GM13976 (cell line): ENCODE measurements around the gene RPL21.
"Not testable (repeated sequence)": the region's sequence is repeated elsewhere in the genome, so short reads cannot be mapped to it uniquely, and the experiment has no call there.

Experiments
- DNase-seq: peaks from one replicate; pipeline ENCODE4 v3.0.0; 2012; ENCODE audit warnings: low spot score
- in situ Hi-C: fragments of 300-500 bp; cut with MboI; formaldehyde crosslinking; loops from one replicate; pipeline ENCODE4 v1.12.0; 2022; ENCODE audit warnings: low sequenced_read_pairs, mixed read lengths, inconsistent platforms; ENCODE audit not compliant: unreplicated experiment
- TF ChIP-seq, protein P1 (sequence below): IDR thresholded peaks from 2 replicates; pipeline ENCODE4 v1.5.1; 2012; ENCODE audit warnings: borderline replicate concordance, mild to moderate bottlenecking; ENCODE audit not compliant: insufficient read depth; ENCODE audit errors: extremely low read depth, missing control alignments, control extremely low read depth

The RPL21 gene

DNA sequence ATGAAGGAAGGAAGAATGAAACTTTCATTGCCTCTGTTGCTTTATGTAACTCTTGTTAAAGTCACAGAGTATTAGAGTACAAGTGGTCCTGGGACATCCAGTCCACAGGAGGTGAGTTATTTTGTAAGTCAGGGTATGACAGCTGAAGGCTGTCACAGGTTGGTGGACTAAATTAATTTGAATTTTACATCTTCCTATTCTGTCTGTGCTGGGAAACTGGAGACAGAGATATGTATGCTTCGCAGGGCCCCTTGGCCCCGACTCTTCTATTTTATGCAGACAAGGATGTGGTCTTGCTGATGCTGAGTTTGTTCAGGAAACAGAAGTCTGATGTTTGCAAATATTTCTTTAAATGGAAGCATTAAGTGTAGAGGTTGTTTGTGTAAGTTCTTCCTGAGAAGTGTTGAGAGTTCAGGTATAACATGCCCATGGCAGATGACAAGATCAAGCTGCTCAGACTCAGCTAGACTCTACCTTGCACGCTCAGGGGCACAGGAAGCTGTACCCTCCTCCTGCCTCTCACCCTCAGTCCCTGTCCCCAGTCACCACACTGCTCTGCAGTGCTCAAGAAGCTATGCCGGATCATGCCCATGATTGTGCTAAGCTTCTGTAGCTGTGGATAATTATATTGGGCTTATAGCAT lies 42.6 kb downstream of the RPL21 start:
- in situ Hi-C loops = no loop called here
- TF ChIP-seq, protein P1, sequence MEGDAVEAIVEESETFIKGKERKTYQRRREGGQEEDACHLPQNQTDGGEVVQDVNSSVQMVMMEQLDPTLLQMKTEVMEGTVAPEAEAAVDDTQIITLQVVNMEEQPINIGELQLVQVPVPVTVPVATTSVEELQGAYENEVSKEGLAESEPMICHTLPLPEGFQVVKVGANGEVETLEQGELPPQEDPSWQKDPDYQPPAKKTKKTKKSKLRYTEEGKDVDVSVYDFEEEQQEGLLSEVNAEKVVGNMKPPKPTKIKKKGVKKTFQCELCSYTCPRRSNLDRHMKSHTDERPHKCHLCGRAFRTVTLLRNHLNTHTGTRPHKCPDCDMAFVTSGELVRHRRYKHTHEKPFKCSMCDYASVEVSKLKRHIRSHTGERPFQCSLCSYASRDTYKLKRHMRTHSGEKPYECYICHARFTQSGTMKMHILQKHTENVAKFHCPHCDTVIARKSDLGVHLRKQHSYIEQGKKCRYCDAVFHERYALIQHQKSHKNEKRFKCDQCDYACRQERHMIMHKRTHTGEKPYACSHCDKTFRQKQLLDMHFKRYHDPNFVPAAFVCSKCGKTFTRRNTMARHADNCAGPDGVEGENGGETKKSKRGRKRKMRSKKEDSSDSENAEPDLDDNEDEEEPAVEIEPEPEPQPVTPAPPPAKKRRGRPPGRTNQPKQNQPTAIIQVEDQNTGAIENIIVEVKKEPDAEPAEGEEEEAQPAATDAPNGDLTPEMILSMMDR = no peak
- DNase-seq = no peak

DNA sequence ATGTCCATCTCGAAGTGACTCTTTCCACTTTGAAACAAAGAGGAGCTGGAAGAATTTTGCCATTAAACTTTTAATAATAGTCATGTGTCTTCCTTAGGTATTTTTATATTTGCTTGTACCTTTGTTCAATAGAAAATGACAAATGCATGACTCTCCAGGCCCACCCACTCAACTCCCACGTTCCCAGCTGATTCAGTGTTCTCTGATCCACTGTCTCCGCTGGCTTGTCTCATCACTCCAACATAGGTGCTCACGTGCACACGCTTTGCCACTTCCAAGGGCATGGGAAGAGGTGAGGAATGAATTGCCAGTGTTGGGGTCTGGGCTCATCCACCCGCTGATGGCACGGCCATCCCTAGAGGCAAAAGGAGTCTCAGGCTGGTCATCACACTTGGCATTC lies 43.7 kb downstream of the RPL21 start:
- DNase-seq = no peak
- in situ Hi-C loops = no loop called here
- TF ChIP-seq, protein P1 = no peak

DNA sequence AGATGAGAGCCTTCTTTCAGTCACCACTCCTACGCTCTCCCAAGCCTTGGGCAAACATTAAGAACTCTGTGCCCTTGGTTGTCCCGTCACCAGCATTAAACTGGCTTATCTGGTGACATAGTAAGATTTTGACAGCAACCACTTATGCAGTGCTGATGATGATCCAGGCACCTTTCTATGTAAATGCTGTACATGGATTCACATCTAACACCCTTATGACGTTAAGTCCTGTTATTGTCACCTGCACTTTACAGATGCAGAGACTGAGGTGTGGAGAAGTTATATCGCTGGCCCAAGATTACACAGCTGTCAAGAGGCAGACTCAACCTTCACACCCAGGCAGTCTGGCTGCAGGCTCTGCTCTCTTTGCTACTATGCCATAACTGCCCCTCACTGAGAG lies 44.3 kb downstream of the RPL21 start:
- TF ChIP-seq, protein P1 = no peak
- no peak for DNase-seq
- in situ Hi-C loops = no loop called here

GRCh38 chr13:27296496-27296895 lies 45.1 kb downstream of the RPL21 start:
- no peak for DNase-seq
- TF ChIP-seq, protein P1 = no peak
- in situ Hi-C loops = no loop called here

GRCh38 chr13:27298849-27299248 lies 47.5 kb downstream of the RPL21 start:
- TF ChIP-seq, protein P1 = no peak
- no peak for DNase-seq
- in situ Hi-C loops = no loop called here

GRCh38 chr13:27300406-27300805 lies 49.0 kb downstream of the RPL21 start:
- DNase-seq, in situ Hi-C loops: not testable (repeated sequence)

DNA sequence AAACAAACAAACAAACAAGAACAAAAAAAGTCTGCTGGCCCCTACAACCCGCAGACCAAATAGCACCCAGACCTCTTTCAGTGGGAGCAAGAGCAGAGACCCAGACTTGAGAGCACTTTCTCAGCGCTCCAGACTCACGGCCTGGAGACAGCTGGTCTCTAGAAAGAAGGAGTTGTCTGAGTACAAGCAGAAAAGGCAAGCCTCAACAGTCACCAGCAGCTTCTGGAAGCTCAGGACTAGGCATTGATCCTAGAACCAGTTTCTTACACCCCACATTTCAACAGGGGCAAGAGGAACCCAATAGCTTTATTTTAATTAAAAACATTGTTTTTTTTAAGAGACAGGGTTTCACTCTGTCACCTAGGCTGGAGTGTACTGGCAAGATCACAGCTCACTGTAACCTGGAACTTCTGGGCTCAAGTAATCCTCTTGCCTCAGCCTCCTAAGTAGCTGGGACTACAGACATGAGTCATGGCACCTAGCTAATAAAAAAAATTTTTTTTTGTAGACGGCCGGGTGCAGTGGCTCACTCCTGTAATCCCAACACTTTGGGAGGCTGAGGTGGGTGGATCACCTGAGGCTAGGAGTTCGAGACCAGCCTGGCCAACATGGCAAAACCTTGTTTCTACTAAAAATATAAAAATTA lies 49.7 kb downstream of the RPL21 start:
- TF ChIP-seq, protein P1 = no peak
- DNase-seq = no peak
- in situ Hi-C loops = no loop called here
